Ovary (tissue), 3 donors: ENCODE results near the gene NCR1.
"Not testable (repeated sequence)": the region's sequence is repeated elsewhere in the genome, so short reads cannot be mapped to it uniquely, and the experiment has no call there.

Source experiments
- CTCF ChIP-seq, 3 donors: fragments of 450-650 bp in 2 of 3; fragments of 200-600 bp in 1 of 3; IDR thresholded peaks; one replicate each; pipeline versions ENCODE4 v1.5.1 to v1.8.0; 2016 to 2022; ENCODE audit warnings: antibody characterized with exemption in 3 of 3, mild to moderate bottlenecking in 1 of 3
- EP300 ChIP-seq: sonication (generic); formaldehyde crosslinking; IDR thresholded peaks from one replicate; pipeline ENCODE4 v1.6.1; 2017; ENCODE audit warnings: antibody characterized with exemption
- donor health status: DM: no; HTN: no; CAD: no.

GRCh38 chr19:54943772-54944361, 37.9 kb downstream of the NCR1 start:
- TF ChIP-seq EP300; CTCF (IDR thresholded peaks at IDR 0.05): not testable (repeated sequence)
